ENCODE measurements around the gene NCCRP1.
"Not testable (repeated sequence)": the region's sequence is repeated elsewhere in the genome, so short reads cannot be mapped to it uniquely, and the experiment has no call there.

Gene NCCRP1

DNA sequence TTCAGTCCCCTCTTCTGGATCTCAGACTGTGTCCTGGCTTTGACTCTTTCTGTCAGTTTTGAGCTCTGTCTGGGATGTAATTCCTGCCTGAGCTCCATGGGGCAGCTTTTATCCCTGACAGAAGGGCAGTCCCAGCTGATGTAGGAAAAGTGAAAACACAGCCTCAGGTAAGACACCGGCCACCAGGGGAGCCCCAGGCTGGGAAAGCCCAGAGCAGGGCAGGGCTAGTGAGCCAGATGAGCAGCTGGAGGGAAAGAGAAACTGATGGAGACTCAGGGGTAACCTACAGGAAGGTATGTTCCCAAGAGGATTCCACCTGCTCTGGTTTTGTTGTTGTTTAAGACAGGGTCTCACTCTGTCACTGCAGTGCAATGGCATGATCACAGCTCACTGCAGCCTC, 48.4 kb downstream of the NCCRP1 start:
- not testable (repeated sequence) for H3K4me3 Mint-ChIP-seq; H3K27ac Mint-ChIP-seq; H3K27me3 Mint-ChIP-seq; DNase-seq (ENCODE audit: low spot score in 2 of 2); H3K4me1 Mint-ChIP-seq; H3K36me3 Mint-ChIP-seq; H3K9me3 Mint-ChIP-seq
- ATAC-seq (ENCODE audit: low read depth), result peak; percentile 35

DNA sequence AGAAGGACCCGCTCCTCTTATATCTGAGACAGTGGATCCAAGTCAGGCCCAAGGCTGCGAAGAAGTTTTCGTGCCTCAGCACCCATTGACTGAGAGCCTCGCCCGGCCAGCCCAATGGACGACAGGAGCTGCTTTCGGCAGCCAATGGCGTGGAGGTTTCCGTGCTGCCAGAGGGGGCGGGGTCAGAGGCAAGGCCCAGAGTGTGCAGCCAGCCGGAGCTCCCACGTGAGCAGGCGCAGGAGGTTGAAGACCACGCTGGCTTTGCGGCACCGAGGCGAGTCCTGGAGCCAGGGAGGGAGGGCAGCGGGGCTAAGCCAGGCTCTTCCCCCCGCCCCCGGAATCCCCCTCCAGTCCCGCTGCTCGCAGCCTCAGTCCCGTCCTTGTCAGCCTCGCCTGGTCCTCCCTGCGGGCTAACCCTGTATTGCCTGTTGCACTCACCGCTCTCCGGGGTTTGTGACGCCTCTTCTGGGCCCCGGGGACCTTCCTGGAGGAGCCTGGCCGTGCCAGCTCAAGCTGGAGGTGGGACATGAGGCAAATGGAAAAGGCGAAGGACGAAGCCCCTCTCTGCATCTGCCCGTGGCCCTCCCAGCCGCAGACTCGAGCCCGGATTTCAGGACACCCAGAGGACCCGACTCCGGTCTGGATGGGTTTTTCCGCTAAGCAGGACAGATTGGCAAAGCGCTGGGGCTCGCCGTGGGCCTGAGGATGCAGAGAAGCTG, 50.3 kb downstream of the NCCRP1 start:
- Mint-ChIP-seq H3K9me3 (no peaks in the 10 kb centered on the region), H3K27ac (no peak overlapping the region), H3K4me3 (peak overlapping the region; percentile 46), H3K27me3 (peaks cover 7% of the 10 kb centered on the region), H3K4me1 (peaks cover 4% of the 10 kb centered on the region), H3K36me3 (no peaks in the 10 kb centered on the region)
- ATAC-seq (ENCODE audit: low read depth) (peak; percentile 65), DNase-seq (ENCODE audit: low spot score in 2 of 2) (no peak)

DNA sequence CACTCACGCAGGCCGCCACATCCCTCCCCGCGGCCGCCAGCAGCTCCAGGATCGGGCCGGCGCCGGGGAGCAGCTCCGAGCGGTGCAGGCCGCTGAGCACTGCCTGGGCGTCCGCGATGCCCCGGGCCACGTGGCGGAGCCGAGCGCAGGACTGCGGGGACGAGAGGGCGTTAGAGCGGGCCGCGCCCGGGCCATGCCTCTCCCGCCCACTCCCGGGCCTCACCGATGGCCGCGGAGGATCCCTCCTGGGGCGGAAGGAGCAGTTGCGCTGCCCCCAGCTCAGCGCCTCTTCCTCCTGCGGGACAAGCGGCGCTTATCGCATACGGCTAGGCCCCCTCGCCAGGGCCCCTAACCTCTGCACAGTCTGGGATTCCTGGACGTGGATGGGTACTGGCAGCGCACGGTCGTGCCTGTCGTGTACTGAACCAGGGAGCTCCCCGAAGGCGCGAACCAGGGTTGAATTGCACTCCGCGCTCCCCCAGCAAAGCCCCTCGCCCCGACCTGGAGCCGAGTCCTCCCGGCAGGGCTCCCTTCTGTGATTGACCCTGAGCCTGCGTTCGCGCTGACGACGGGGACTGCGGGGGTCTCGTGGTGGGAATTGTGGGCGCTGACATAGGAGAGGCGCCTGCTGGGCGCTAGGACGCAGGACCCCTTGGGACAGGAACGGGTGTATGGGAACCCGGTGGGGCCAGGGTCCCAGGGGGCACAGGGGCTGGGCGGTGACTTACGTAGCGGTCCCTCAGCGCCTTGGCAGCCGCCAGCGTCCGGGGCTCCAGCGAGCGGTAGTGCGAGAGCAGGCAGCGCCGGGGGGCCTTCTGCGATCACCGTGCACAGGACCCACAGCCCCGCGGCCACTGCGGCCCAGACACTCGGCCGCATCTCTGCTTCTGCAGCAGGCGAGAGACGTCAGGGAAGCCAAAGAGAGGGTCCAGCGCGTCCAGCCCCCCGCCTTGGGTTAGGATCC, 51.2 kb downstream of the NCCRP1 start:
- Mint-ChIP-seq H3K9me3 (no peaks in the 10 kb centered on the region), H3K36me3 (no peaks in the 10 kb centered on the region), H3K4me3 (no peak overlapping the region), H3K27me3 (peaks cover 7% of the 10 kb centered on the region), H3K4me1 (peaks cover 8% of the 10 kb centered on the region), H3K27ac (no peak overlapping the region)
- ATAC-seq (ENCODE audit: low read depth) (no peak), DNase-seq (ENCODE audit: low spot score in 2 of 2) (no peak)

GRCh38 chr19:39248806-39249205, 52.0 kb downstream of the NCCRP1 start, which contains the start of gene IFNL4:
IFNL4 (minus strand) TSS chr19:39248856.
- H3K36me3 Mint-ChIP-seq, result no peaks in the 10 kb centered on the region
- H3K4me3 Mint-ChIP-seq, result no peak within 1 kb of the TSS
- H3K4me1 Mint-ChIP-seq, result peaks cover 8% of the 10 kb centered on the region
- DNase-seq (ENCODE audit: low spot score in 2 of 2) (no peak), ATAC-seq (ENCODE audit: low read depth) (no peak)
- peaks cover 7% of the 10 kb centered on the region for H3K27me3 Mint-ChIP-seq
- no peak within 1 kb of the TSS for H3K27ac Mint-ChIP-seq
- no peaks in the 10 kb centered on the region for H3K9me3 Mint-ChIP-seq

GRCh38 chr19:39251081-39251480, 54.3 kb downstream of the NCCRP1 start:
- peaks cover 4% of the 10 kb centered on the region for H3K27me3 Mint-ChIP-seq
- H3K36me3 Mint-ChIP-seq, result no peaks in the 10 kb centered on the region
- no peak for ATAC-seq (ENCODE audit: low read depth)
- H3K4me1 Mint-ChIP-seq, result peaks cover 8% of the 10 kb centered on the region
- no peaks in the 10 kb centered on the region for H3K9me3 Mint-ChIP-seq
- no peak for DNase-seq (ENCODE audit: low spot score in 2 of 2)
- no peak overlapping the region for H3K27ac Mint-ChIP-seq
- H3K4me3 Mint-ChIP-seq, result no peak overlapping the region
